KBM-7 (cell line): ENCODE measurements around the gene P3H2.
A peak's percentile ranks its signal among the peaks of the same experiment; 100 is the strongest.

Experiments
- DNase-seq: peaks from one replicate; pipeline ENCODE4 v3.0.0-alpha.2; 2015
- in situ Hi-C: fragments of 300-500 bp; cut with MboI; formaldehyde crosslinking; loops from 2 replicates; pipeline ENCODE4 v1.14.3; 2020; ENCODE audit warnings: low sequenced_read_pairs, low pct_unique_long_range_greater_than_20kb, mixed read lengths

The P3H2 gene

DNA sequence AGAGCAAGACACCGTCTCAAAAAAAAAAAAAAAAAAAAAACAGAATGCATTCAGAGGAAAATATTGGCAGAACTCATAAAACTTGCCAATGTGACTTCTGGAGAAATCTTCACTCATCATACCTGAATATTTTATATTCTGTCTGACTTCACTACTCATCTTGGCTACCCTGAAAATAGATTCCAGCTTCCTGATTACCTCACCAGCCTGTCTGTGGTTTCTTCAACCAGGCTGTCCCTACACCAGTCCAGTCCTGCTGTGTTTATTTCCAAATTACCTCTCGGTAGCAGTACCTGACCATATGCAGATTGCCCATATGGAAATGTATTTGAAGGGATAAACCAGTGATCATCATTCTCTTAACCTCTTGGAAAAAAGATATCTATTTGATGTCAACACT lies 9.3 kb upstream of the P3H2 start:
- no peak for DNase-seq
- in situ Hi-C loops: no loop called here

DNA sequence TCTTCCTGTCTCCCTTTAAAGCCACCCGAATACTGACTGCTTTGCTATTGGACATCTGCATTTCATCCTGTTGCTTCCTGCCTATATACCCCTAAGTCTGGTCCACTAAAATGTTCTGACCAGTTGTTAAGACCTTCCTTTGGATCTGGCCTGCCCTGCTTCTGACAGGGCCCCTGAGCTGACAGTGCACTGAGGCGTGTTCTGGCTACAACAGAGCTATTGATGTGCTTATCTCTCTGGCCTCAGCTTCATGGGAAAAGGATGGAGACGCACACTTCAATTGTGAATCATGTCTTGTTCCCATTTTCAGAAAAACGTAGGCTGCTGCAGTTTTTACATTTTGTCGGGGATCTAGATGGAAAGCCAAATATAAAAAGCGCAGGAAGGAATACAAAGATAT lies 7.1 kb upstream of the P3H2 start:
- in situ Hi-C loops: no loop called here
- DNase-seq: no peak

DNA sequence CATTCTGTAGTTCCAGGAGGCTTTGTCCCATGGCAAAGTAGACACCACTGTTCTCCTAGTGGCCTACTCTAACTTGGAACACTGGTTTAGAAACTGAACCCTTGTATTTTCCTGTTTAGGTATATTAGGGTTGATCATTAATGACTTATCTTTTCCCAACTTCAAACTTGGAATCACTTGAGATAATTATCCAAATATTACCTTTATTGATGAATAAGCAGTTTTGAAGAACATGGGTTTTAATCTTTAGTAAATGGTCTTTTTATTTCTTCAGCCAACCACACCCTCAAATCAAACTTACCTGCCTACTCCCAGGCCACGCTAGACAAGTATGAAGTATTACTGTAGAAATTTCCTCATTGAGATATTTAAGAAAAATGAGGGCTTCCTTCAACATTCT lies 6.5 kb upstream of the P3H2 start:
- in situ Hi-C loops: no loop called here
- no peak for DNase-seq

DNA sequence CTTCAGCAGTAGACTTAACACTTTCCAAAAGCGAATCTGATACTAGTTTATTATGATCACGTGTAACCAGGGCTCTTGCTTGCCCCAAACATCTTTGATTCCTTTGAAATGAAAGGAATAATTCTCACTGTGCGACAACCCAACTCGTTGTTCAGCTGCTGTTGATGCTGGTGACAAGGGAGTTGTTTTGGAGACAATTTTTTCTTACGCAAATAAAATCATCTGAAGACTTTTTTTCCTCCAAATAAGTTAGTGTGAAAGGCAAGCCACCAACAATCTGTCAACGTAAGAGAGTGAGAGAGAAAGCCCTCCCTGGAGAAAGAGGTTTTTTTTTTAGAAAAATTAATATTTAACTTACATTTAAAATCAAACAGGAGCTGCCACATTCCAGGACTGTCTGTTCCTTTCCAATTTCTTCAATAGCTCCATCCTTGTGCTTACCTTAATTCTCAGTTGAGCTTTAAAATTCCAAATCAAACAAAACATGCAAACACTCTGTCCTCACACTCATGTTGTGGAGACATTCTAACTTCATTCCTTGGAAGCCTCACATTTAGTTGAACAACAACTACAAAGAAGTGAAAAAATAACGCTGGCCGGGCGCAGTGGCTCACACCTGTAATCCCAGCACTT lies 4.9 kb upstream of the P3H2 start:
- in situ Hi-C loops: no loop called here
- no peak for DNase-seq

DNA sequence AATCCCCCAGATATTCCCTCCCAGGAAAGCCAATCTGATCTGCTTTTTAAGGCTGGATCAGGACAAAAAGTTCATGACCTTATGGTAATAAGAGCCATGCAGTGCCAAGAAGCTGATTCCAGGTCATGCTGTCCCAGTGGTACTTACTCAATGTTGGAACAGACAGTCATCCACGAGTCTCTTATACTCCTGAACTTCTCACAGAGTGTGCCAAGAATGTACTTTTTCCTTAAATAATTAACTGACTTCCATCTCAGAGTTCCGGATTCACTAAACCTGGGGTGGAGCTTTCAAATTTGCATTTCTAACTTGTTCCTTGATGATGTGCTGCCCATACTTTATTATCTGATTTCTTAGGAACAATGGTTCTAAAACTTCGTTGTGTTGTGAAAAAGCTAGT lies 3.4 kb upstream of the P3H2 start:
- no peak for DNase-seq
- in situ Hi-C loops: no loop called here

DNA sequence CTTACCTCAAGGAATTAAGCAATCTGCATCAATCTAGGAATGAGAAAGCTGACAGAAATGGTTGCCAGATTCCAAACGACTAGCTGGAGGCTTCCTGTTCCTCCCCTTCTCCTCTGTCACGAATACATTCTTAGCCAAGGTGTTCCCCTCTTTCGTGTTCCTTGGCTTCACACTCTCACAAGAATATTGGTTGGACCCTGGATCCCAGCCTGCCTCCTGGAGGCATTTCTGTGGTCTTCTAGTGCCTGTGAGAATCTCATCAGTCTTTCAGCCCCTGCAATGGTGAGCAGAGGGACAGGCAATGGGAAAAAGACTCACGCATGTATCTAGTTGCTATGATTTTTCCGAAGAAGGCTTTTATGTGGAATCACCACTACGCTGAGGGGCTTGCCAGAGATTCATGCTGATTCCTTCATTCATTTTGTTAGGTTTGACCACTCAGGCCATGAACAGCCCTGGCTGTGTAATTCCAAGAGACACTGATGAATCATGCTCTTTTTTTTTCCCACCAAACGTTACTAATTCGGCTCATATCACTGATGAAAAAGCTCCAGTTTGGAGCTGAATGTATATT lies 1.6 kb upstream of the P3H2 start:
- DNase-seq: no peak
- in situ Hi-C loops: no loop called here

DNA sequence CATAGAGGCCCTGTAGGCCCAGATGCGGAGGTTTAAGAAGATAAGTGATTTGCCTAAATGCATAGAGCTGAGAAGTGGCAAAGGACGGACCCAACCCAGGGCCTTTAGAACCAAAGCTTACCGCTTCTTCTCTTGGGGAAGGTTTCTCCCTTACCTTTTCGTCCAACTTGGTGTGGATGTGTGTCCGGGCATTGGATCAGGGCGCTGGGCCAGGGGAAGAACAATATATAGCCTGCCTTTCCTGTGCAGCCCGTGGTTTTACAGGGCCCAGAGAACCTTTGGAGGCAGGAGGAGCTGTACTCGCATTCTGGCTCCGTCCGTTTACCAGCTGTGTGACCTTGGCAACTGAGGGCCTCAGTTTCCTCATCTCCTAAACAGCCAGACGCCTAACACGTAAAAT lies 686 bp upstream of the P3H2 start:
- DNase-seq: no peak
- in situ Hi-C loops: no loop called here

DNA sequence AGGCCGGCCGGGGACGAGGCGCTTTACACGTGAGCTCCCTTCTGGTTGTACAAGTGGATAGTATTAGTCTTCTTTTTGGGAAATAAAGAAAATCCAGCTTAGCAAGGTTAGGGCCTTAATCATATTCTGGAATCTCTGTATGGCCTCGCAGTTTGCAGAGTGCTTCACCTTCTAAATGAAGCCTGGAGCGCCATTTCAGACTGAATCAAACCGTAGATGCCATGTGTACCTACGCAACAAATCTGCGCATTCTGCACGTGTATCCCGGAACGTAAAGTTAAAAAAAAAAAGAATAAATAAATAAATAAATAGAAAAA lies 322 bp upstream of the P3H2 start:
- no peak for DNase-seq
- in situ Hi-C loops: no loop called here

DNA sequence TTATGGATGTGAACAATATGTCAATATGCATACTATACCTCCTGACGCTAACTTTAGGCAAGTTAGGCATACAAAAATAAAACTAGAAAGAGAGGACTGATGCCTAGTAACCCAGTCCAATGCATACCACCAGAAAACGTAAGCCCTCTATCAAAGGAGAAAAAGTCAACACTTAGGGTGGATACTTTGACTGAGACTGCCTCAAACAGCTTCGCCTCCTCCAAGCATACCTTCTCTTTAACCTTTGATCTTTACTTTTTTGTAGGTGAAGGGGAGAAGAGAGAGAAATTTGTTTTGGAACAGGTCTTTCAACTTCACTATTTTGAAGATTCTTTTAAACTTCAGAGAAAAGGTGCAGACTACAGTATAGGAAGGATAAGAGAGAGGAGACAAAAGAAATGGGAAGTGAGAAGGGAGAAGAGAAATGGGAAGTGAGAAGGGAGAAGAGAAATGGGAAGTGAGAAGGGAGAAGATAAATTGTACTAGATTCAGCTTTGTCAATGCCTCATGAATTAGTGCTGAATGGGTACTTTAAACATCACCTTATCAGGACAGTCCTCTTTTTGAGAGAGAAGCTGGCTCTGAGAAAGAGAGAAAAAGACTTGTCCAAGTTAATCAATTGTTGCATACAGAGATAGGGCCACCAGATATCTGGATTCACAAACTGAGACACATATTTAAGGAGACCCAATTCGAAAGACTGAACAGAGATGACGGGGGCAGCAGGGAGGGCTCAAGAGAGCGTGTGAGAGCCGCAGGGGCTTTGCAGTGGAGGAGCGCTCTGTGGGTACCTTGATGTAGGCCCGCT lies 1.0 kb downstream of the P3H2 start:
- in situ Hi-C loops: no loop called here
- DNase-seq: peak; percentile 8

DNA sequence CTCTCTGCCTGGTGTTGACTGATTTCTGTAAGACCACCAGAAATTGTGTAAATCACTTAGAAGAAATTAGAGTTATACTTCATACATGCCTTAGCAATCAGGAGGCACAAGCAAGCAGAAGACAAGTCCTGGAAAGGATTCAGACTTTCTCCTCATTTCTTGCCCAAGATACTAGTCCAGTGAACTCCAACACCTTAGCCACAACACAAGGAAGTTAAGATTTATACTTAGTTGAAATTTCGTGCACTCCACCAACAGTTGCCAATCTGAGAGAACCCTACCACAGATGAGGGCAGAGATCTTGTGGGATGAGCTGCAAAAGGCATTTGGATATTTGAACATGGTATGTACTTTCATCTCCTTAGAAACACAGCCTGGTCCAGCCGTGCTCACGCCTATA lies 2.3 kb downstream of the P3H2 start:
- in situ Hi-C loops: no loop called here
- DNase-seq: no peak

DNA sequence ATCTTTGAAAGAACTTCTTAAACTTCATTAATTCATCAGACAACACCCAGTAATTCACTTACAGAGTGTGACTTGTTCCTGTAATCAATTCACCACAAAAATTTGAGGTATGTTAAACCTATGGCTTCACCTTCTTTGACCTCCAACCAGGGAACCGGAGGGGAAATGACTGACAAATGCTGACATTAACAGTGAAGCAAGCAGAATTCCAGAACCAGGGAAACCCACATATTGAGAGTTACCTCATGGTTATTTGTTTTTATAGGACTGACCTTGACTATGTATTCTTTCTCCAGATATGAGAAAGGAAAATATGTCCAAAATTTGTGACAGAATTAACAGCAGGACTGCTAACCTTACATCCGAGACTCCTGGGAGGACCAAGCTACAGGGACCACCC lies 2.7 kb downstream of the P3H2 start:
- DNase-seq: no peak
- in situ Hi-C loops: no loop called here

DNA sequence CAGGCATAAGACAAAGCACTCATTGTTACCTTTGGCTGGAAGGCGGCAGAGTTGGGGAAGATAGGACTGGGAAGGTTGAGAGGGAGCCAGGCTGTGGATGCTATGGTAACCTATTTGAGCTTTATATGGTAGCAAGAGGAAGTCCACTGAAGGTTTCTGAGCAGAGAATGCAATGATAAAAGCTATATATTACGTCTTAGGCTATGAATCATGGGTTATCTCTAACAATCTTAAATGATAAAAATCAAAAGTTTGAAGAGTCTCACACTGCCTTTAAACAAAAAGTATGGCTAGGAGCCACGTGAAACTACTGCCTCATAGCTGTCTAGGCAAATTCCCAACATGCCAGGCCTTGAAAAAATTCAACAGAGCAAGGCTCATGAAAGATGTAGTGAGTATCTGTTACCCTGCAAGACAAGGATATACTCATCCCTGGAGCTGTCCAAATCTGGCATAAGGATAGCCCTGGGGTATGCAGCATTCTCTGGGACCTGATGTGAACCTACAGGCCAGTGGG lies 4.1 kb downstream of the P3H2 start:
- no peak for DNase-seq
- in situ Hi-C loops: no loop called here

DNA sequence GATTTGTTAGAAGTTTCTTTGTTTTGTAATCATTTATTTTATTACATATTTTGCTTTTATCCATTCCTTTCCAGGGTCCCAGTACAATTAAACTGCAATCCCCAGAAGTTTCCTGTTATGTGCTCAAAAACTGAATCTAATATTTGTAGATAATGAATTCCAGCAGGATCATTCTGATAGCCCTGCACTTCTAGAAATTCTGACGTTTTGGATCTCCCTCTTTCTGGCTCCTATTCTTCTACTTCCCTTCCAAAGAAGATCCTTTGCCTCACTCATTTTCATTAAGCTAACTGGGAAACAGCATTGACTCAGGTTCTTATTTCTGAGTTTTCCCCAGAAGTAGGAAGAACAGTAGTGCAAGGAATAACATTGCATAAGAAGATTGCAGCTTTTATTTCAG lies 9.9 kb downstream of the P3H2 start:
- in situ Hi-C loops: no loop called here
- DNase-seq: no peak

DNA sequence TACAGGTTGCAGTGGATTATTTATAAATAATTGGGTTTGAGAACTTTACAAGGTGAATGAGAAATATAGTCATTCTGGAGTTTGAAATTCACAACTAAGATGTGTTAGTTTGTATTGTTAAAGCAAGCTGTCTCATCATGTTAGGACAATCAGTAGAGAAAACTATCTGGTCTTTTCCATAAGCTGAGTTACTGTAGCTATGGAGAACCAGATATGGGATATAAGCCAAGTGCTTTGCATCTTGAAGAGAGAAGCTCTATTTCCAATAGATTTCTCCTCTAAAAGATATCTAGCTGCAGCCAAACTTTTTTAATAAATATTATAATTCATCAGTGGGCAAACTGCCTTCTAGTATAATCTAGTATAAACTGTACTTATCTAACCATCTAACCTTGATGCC lies 11.3 kb downstream of the P3H2 start:
- DNase-seq: no peak
- in situ Hi-C loops: no loop called here

DNA sequence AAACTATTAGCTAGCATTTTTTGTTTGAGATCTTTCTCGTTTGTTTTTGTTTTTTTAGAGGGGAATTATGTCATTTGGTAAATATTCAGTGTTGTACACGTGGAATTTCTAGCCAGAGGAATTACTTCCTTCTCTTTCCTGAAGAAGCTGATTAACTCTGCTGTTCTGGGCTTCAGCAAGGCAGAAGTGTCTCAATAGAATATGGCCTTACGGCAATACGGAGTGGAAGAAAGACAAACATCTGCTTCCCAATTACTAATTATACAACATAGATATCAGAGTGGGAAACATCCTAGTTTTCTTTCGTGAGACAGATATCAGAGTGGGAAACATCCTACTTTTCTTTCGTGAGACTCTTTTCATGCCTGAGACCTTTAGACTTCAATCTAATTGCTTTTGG lies 11.9 kb downstream of the P3H2 start:
- in situ Hi-C loops: no loop called here

DNA sequence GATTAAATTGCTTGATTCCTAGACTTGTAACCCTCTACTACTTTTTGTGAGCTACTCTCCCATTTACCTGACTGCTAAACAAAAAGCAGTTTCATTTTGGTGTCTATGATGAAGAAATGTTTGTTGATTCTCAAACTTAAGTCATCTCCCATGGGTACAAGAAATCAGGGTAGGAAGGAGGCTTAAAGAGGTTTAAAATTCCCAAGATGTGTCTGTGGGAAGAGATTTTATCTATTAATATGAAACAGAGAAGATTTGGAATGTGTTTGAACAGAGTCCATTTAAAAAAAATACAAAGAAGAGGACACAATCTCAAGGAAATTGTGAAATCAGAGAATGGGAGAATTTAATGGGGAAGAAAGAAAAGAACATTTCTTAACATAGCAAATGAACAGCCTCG lies 14.8 kb downstream of the P3H2 start:
- DNase-seq: no peak

More for the DNA sequence above, 11.9 kb downstream of the P3H2 start:
- DNase-seq: no peak

DNA sequence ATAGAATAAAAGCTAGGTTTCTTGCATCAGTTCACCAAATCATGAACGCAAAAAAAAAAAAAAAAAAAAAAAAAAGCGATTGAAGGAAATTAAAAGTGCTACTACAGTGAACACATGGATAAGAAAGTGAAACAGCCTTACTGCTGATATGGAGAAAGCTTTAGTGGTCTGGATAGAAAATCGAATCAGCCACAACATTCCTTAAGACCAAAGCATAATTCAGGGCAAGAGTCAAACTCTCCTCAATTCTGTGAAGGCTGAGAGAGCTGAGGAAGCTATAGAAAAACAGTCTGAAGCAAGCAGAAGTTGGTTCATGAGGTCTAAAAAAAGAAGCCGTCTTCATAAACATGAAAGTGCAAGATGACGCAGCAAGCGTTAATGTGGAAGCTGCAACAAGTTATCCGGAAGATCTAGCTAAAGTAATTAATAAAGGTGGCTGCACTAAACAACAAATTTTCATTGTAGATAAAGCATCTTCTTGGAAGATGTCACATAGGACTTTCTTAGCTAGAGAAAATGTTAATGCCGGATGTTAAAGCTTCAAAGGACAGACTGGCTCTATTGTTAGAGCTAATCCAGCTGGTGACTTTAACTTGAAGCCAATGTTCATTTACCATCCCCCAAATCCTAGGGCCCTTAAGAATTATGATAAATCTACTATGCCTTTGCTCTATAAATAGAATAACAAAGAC lies 19.2 kb downstream of the P3H2 start:
- DNase-seq: no peak

More for the DNA sequence above, 14.8 kb downstream of the P3H2 start:
- in situ Hi-C loops: no loop called here

DNA sequence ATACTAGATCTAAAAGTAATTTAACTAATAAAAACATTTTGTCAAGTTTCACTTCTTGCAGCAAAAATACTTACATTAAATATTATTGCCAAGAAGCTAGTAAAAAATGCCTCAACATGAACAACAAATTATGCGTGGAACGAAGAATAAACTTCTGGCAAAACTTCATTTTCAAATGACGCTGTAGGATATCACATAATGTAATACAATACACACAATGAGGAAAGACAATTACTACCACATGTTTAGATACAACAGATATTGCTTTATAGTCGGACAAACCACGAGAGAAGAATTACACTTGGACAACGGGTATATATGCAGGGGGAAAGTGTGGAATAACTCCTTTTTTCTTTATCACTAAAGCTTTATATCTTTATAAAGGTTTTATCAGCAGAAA lies 21.6 kb downstream of the P3H2 start:
- in situ Hi-C loops: no loop called here

More for the DNA sequence above, 19.2 kb downstream of the P3H2 start:
- in situ Hi-C loops: no loop called here

DNA sequence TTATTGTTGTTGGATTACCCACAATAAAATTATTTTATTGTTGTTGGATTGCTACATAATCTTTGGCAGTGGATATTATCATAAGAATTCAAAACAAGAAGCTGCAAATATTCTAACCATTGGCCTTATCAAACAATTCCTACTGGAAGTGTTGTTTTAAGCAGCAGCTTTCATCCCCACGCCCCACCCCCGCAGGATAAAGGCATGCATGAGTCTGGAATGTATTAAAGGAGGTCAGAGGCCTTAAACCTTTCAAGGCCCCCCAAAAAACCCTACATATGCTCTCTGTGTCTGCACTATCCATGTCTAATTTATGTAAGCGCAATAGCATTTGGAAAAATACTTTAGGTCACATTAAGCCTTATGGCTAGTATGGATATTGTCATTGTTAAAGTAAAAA lies 23.1 kb downstream of the P3H2 start:
- in situ Hi-C loops: no loop called here
- DNase-seq: no peak

More for the DNA sequence above, 21.6 kb downstream of the P3H2 start:
- no peak for DNase-seq

DNA sequence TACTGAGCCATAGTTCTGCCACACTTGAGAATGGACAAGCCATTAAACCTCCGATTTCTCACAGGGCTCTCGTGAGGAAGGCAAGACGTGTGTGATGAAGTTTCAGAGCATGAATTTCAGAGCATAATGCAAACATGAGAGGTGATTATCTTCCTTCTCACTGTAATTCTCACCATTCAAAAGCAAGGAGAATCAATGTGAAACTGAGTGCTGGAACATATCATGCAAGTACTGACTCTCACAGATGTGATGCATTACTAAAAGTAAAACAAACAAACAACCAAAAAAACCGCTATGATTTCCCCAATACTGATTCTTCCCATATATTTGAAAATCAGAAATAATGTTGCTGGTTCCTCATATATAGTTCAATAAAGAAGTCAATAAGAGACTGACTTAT lies 23.7 kb downstream of the P3H2 start:
- in situ Hi-C loops: no loop called here
- no peak for DNase-seq
